HCT116 (cell line): ENCODE results near the gene EIF3K. TPM values are rescaled to one million over a fixed set of nuclear protein-coding genes. Genes with fewer than 3 reads are reported as not detected.
A peak's percentile ranks its signal among the peaks of the same experiment; 100 is the strongest.

Source experiments
- ATAC-seq: fragments of 200-7000 bp; cut with Tn5 transposase; 2 replicates; pipeline ENCODE4 v1.9.1; 2020; ENCODE audit warnings: mild to moderate bottlenecking, moderate library complexity
- BruUV-seq: library from RNA; stranded (reverse); fragments of 400-500 nt; replicated peaks from 2 replicates; lab custom pipeline; 2021; lab: Mats Ljungman, UMichigan
- CTCF ChIA-PET: fragments of 300-600 bp; sonication (Branson Sonifier 250); formaldehyde crosslinking; loops from one replicate; lab custom pipeline; 2021; ENCODE audit warnings: antibody characterized with exemption; lab: Charles Lee
- POLR2A ChIA-PET: fragments of 300-600, 350-600 bp; sonication (Branson Sonifier 250); formaldehyde crosslinking; loops from one replicate; lab custom pipeline; 2021; ENCODE audit warnings: antibody characterized with exemption; lab: Charles Lee
- RAD21 ChIA-PET, 2 experiments: fragments of 300-600 bp; sonication (Branson Sonifier 250); formaldehyde crosslinking; loops; one replicate each; lab custom pipeline; 2023; ENCODE audit warnings: low total read pairs in 2 of 2; ENCODE audit not compliant: uncharacterized antibody in 2 of 2, unreplicated experiment in 2 of 2, low non-redundant PET in 1 of 2; lab: Charles Lee
- DNase-seq: peaks from one replicate; pipeline ENCODE4 v3.0.0-alpha.2; 2010; ENCODE audit warnings: low read depth, low spot score
- H2AFZ ChIP-seq: fragments of 200-600 bp; shearing (Covaris generic), sonication (generic); 2 replicates; pipeline ENCODE4 v1.6.1; 2017; ENCODE audit warnings: low read depth, mixed run types, mixed read lengths, antibody characterized with exemption, low read length; ENCODE audit not compliant: poor library complexity, severe bottlenecking
- H3K27ac ChIP-seq: 2 replicates; pipeline ENCODE4 v1.5.1; 2012; ENCODE audit warnings: low read depth, low read length
- H3K27me3 ChIP-seq: fragments of 200-600 bp; sonication (generic); 2 replicates; pipeline ENCODE4 v1.6.1; 2016; ENCODE audit warnings: mixed run types, low read length, mixed read lengths; ENCODE audit not compliant: insufficient read depth
- H3K36me3 ChIP-seq, 2 experiments: fragments of 200-500 bp in 1 of 2; fragments of 200-600 bp in 1 of 2; sonication (Bioruptor generic) in 1 of 2; sonication (generic) in 1 of 2; 2 replicates each; pipeline versions ENCODE4 v1.5.1 to v1.6.1; 2014 to 2016; ENCODE audit warnings: low read length in 2 of 2, inconsistent platforms in 1 of 2, mixed read lengths in 1 of 2, mixed run types in 1 of 2; ENCODE audit not compliant: insufficient read depth in 2 of 2, control insufficient read depth in 1 of 2
- H3K4me1 ChIP-seq, 2 experiments: fragments of 200-600 bp in 1 of 2; sonication (generic) in 1 of 2; 2 replicates each; pipeline versions ENCODE4 v1.5.1 to v1.6.1; 2012 to 2017; ENCODE audit warnings: low read length in 2 of 2, inconsistent platforms in 1 of 2, mild to moderate bottlenecking in 1 of 2, mixed read lengths in 1 of 2, mixed run types in 1 of 2, moderate library complexity in 1 of 2; ENCODE audit not compliant: insufficient read depth in 2 of 2, control insufficient read depth in 1 of 2
- H3K4me2 ChIP-seq: fragments of 200-600 bp; sonication (generic); 2 replicates; pipeline ENCODE4 v1.6.1; 2017; ENCODE audit warnings: mixed run types, low read length, mixed read lengths
- H3K4me3 ChIP-seq, 2 experiments: fragments of 200-600 bp in 1 of 2; sonication (generic) in 1 of 2; replicated peaks in 1 of 2; 2 replicates each; pipeline ENCODE4 v1.5.1; 2011 to 2016; ENCODE audit warnings: low read length in 2 of 2, control low read depth in 1 of 2, low read depth in 1 of 2, mild to moderate bottlenecking in 1 of 2, mixed read lengths in 1 of 2, mixed run types in 1 of 2
- H3K79me2 ChIP-seq: fragments of 200-600 bp; sonication (generic); 2 replicates; pipeline ENCODE4 v1.6.1; 2017; ENCODE audit warnings: mild to moderate bottlenecking, mixed run types, low read length, moderate library complexity, mixed read lengths; ENCODE audit not compliant: insufficient read depth
- H3K9ac ChIP-seq: fragments of 200-600 bp; sonication (generic); 2 replicates; pipeline ENCODE4 v1.6.1; 2016; ENCODE audit warnings: low read length, mixed read lengths
- H3K9me2 ChIP-seq: fragments of 200-600 bp; sonication (generic), shearing (Covaris generic); 2 replicates; pipeline ENCODE4 v1.6.1; 2017; ENCODE audit warnings: mixed run types, mild to moderate bottlenecking, moderate library complexity; ENCODE audit not compliant: insufficient read depth
- H3K9me3 ChIP-seq, 2 experiments: fragments of 200-500 bp in 1 of 2; fragments of 200-600 bp in 1 of 2; sonication (Bioruptor generic) in 1 of 2; sonication (generic) in 1 of 2; 2 replicates each; pipeline ENCODE4 v1.6.1; 2014 to 2017; ENCODE audit warnings: low read length in 2 of 2, mixed read lengths in 2 of 2, inconsistent platforms in 1 of 2, low read depth in 1 of 2, mild to moderate bottlenecking in 1 of 2, mixed run types in 1 of 2, moderate library complexity in 1 of 2; ENCODE audit not compliant: control insufficient read depth in 1 of 2, insufficient read depth in 1 of 2
- H4K20me1 ChIP-seq: fragments of 200-600 bp; sonication (generic), shearing (Covaris generic); 2 replicates; pipeline ENCODE4 v1.6.1; 2017; ENCODE audit warnings: mixed run types, mild to moderate bottlenecking, moderate library complexity; ENCODE audit not compliant: insufficient read depth
- CEBPB ChIP-seq: IDR thresholded peaks from 2 replicates; pipeline ENCODE4 v1.6.1; 2012; ENCODE audit warnings: low read depth
- EGR1 ChIP-seq: IDR thresholded peaks from 2 replicates; pipeline ENCODE4 v1.6.1; 2012; ENCODE audit warnings: low read depth
- ELF1 ChIP-seq: IDR thresholded peaks from 2 replicates; pipeline ENCODE4 v1.6.1; 2012; ENCODE audit warnings: low read depth, borderline replicate concordance
- EZH2 ChIP-seq: fragments of 200-600 bp; sonication (generic); IDR thresholded peaks from 2 replicates; pipeline ENCODE4 v1.6.1; 2017; ENCODE audit warnings: antibody characterized with exemption, mixed run types
- EZH2phosphoT487 ChIP-seq: fragments of 200-600 bp; IDR thresholded peaks from 2 replicates; pipeline ENCODE4 v1.6.1; 2018; ENCODE audit warnings: antibody characterized with exemption, borderline replicate concordance
- JUND ChIP-seq: IDR thresholded peaks from 2 replicates; pipeline ENCODE4 v1.6.1; 2012
- POLR2A ChIP-seq: IDR thresholded peaks from 2 replicates; pipeline ENCODE4 v1.7.0; 2011; ENCODE audit warnings: borderline replicate concordance; ENCODE audit not compliant: insufficient read depth, insufficient read length; ENCODE audit errors: extremely low read depth
- RAD21 ChIP-seq: IDR thresholded peaks from 2 replicates; pipeline ENCODE4 v1.6.1; 2012; ENCODE audit warnings: low read depth, mild to moderate bottlenecking
- SIN3A ChIP-seq: IDR thresholded peaks from 2 replicates; pipeline ENCODE4 v1.6.1; 2012; ENCODE audit warnings: low read depth
- ZFX ChIP-seq: fragments of 450-650 bp; IDR thresholded peaks from 2 replicates; pipeline ENCODE4 v1.6.1; 2017
- ZNF274 ChIP-seq: fragments of 200-500 bp; sonication (Bioruptor generic); IDR thresholded peaks from 2 replicates; pipeline ENCODE4 v1.6.1; 2014; ENCODE audit warnings: mild to moderate bottlenecking, low read depth, low read length, inconsistent platforms
- intact Hi-C: fragments of 100-400 bp; cut with micrococcal nuclease; formaldehyde crosslinking; loops from 2 replicates; pipeline ENCODE4 v1.10.0; 2022
- total RNA-seq: library from RNA; stranded (reverse); gene quantifications from one replicate; pipeline ENCODE4 v1.2.1, GENCODE V29; 2021; ENCODE audit not compliant: unreplicated experiment
- TF ChIP-seq, protein P1 (sequence below): IDR thresholded peaks from 2 replicates; pipeline ENCODE4 v1.6.1; 2011; ENCODE audit warnings: mild to moderate bottlenecking, low read length, moderate library complexity; ENCODE audit not compliant: insufficient replicate concordance; ENCODE audit errors: extremely low read depth
- TF ChIP-seq, protein P2 (sequence below): IDR thresholded peaks from 2 replicates; pipeline ENCODE4 v1.6.1; 2012; ENCODE audit warnings: low read depth

Gene EIF3K
- total RNA-seq, 1 experiment from 2014 or later, result 313 TPM

GRCh38 chr19:38665950-38666662, 47.1 kb downstream of the EIF3K start:
- ChIA-PET POLR2A (interaction anchor here (0.6 kb wide), 1 partner anchor 19 kb away, joined by 4 read pairs; the partner anchor contains the start of gene ACTN4), CTCF (no interaction called here), RAD21 (no interaction called here)
- H3K79me2 ChIP-seq, result peaks cover 100% of the 10 kb centered on the region
- no TSS peak for BruUV-seq
- intact Hi-C loops, result no loop called here
- H4K20me1 ChIP-seq, result peaks cover 14% of the 10 kb centered on the region; the same call in 1 of the 2 replicates
- H3K9me2 ChIP-seq, result no peaks in the 10 kb centered on the region
- no peak for TF ChIP-seq RAD21
- TF ChIP-seq EZH2, result no peak
- TF ChIP-seq POLR2A, result no peak
- no peak for TF ChIP-seq ELF1
- TF ChIP-seq EGR1, result no peak
- TF ChIP-seq EZH2phosphoT487, result no peak
- TF ChIP-seq, protein P1, sequence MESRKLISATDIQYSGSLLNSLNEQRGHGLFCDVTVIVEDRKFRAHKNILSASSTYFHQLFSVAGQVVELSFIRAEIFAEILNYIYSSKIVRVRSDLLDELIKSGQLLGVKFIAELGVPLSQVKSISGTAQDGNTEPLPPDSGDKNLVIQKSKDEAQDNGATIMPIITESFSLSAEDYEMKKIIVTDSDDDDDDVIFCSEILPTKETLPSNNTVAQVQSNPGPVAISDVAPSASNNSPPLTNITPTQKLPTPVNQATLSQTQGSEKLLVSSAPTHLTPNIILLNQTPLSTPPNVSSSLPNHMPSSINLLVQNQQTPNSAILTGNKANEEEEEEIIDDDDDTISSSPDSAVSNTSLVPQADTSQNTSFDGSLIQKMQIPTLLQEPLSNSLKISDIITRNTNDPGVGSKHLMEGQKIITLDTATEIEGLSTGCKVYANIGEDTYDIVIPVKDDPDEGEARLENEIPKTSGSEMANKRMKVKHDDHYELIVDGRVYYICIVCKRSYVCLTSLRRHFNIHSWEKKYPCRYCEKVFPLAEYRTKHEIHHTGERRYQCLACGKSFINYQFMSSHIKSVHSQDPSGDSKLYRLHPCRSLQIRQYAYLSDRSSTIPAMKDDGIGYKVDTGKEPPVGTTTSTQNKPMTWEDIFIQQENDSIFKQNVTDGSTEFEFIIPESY, result no peak
- TF ChIP-seq ZFX, result no peak
- no peak for TF ChIP-seq ZNF274
- TF ChIP-seq JUND, result no peak
- TF ChIP-seq CEBPB, result no peak
- TF ChIP-seq, protein P2, sequence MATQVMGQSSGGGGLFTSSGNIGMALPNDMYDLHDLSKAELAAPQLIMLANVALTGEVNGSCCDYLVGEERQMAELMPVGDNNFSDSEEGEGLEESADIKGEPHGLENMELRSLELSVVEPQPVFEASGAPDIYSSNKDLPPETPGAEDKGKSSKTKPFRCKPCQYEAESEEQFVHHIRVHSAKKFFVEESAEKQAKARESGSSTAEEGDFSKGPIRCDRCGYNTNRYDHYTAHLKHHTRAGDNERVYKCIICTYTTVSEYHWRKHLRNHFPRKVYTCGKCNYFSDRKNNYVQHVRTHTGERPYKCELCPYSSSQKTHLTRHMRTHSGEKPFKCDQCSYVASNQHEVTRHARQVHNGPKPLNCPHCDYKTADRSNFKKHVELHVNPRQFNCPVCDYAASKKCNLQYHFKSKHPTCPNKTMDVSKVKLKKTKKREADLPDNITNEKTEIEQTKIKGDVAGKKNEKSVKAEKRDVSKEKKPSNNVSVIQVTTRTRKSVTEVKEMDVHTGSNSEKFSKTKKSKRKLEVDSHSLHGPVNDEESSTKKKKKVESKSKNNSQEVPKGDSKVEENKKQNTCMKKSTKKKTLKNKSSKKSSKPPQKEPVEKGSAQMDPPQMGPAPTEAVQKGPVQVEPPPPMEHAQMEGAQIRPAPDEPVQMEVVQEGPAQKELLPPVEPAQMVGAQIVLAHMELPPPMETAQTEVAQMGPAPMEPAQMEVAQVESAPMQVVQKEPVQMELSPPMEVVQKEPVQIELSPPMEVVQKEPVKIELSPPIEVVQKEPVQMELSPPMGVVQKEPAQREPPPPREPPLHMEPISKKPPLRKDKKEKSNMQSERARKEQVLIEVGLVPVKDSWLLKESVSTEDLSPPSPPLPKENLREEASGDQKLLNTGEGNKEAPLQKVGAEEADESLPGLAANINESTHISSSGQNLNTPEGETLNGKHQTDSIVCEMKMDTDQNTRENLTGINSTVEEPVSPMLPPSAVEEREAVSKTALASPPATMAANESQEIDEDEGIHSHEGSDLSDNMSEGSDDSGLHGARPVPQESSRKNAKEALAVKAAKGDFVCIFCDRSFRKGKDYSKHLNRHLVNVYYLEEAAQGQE, result no peak
- no peak for TF ChIP-seq SIN3A
- no peaks in the 10 kb centered on the region for H3K27me3 ChIP-seq
- H3K36me3 ChIP-seq, result peaks cover 7 to 16% of the 10 kb centered on the region in 2 experiments; a peak in 2 of 4 replicates
- peak overlapping the region; percentile 26 for H3K9ac ChIP-seq
- peaks cover 78 to 95% of the 10 kb centered on the region in 2 experiments for H3K4me1 ChIP-seq
- no peak overlapping the region for H2AFZ ChIP-seq
- H3K4me3 ChIP-seq, result no peak overlapping the region
- ATAC-seq, result no peak
- no peak for DNase-seq
- peak overlapping the region; percentile 40 for H3K27ac ChIP-seq
- peak overlapping the region; percentile 25 for H3K4me2 ChIP-seq
- no peaks in the 10 kb centered on the region for H3K9me3 ChIP-seq
